ENCODE data around the gene SFT2D1. TPM values are rescaled to one million over a fixed set of nuclear protein-coding genes. Genes with fewer than 3 reads are reported as not detected.

SFT2D1 gene
- total and polyA plus RNA-seq, 9 of the 15 experiments (the other 6 are each of a cell fraction or from before 2014, with no cell fraction given) = 54.4 to 140 (median 74.6) TPM

DNA sequence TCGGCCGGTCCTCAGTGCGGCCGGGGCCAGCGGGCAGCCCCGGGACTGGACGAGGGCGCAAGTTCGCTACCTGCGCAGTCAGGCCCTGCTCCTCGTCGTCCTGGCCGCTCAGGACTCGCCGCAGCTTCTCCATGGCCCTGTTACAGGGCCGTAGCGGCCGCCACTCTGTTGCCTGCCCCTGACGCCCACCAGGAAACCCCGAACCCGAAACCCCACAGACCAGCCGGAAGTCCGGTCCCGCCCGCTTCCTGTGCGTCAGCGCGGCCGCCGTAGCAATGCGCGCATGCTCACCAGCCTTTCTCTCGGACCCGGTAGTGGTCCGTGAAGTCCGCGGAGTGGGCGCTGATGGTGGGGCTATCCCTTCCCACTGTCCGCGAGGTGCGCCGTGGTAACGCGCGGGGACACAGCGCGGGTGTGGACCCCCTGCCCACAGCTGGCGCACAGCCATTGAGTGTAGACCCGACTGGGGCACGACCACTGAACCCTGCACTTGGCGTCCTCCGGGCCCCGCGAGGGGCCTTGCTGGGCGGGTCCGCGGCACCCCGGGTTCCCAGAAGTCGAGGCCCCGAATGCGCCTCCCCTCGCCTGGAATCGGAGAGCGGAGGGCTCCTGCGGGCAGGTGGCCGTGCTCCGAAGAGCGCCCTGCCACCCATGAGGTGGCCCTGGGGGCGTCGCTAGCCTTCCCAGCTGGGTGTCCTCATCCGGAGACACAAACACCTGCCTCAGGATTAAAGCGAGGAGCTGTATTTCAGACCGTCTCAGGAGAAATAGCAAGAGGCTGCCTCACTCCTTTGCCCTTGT lies at the start of gene SFT2D1 (continued):
- TF ChIP-seq ARHGAP35 (IDR thresholded peaks at IDR 0.05; ENCODE audit: partially characterized antibody) = no peak
- TF ChIP-seq SIRT6 (IDR thresholded peaks at IDR 0.05; ENCODE audit: low read depth, low read length) = no peak
- TF ChIP-seq KAT8 (IDR thresholded peaks at IDR 0.05; ENCODE audit: low read depth) = no peak
- no peak for TF ChIP-seq MEF2A (IDR thresholded peaks at IDR 0.05; ENCODE audit: control insufficient read depth, low read depth, low read length)
- no peak for TF ChIP-seq RAD21 (CRISPR knock-in tag; conservative IDR thresholded peaks at IDR 0.05 in 1 of 2, IDR thresholded peaks at IDR 0.05 in 1 of 2)
- TF ChIP-seq PCBP1 (IDR thresholded peaks at IDR 0.05; ENCODE audit: low read depth, low read length, poor library complexity, severe bottlenecking) = peak; percentile 36
- no peak for TF ChIP-seq PHF21A (IDR thresholded peaks at IDR 0.05; ENCODE audit: borderline replicate concordance, low read depth)
- TF ChIP-seq HEY1 (CRISPR knock-in tag; IDR thresholded peaks at IDR 0.05; ENCODE audit: borderline replicate concordance) = no peak
- 0 out of 2 replicates have a peak, but pooled peaks have one; percentile 21 for TF ChIP-seq ZNF24 (IDR thresholded peaks at IDR 0.05)
- peak; percentile 96 for TF ChIP-seq NR1H2 (CRISPR knock-in tag; IDR thresholded peaks at IDR 0.05)
- TF ChIP-seq, protein P1, sequence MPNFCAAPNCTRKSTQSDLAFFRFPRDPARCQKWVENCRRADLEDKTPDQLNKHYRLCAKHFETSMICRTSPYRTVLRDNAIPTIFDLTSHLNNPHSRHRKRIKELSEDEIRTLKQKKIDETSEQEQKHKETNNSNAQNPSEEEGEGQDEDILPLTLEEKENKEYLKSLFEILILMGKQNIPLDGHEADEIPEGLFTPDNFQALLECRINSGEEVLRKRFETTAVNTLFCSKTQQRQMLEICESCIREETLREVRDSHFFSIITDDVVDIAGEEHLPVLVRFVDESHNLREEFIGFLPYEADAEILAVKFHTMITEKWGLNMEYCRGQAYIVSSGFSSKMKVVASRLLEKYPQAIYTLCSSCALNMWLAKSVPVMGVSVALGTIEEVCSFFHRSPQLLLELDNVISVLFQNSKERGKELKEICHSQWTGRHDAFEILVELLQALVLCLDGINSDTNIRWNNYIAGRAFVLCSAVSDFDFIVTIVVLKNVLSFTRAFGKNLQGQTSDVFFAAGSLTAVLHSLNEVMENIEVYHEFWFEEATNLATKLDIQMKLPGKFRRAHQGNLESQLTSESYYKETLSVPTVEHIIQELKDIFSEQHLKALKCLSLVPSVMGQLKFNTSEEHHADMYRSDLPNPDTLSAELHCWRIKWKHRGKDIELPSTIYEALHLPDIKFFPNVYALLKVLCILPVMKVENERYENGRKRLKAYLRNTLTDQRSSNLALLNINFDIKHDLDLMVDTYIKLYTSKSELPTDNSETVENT (CRISPR knock-in tag; IDR thresholded peaks at IDR 0.05) = peak; percentile 73
- TF ChIP-seq ZNF165 (CRISPR knock-in tag; IDR thresholded peaks at IDR 0.05; ENCODE audit: borderline replicate concordance) = no peak
- peak; percentile 8 to 57; a peak in 1 of 4 replicates for TF ChIP-seq NONO (IDR thresholded peaks at IDR 0.05; ENCODE audit: low read depth in 2 of 2, low read length in 1 of 2)
- TF ChIP-seq BCL6 (CRISPR knock-in tag; IDR thresholded peaks at IDR 0.05) = no peak
- TF ChIP-seq, protein P2, sequence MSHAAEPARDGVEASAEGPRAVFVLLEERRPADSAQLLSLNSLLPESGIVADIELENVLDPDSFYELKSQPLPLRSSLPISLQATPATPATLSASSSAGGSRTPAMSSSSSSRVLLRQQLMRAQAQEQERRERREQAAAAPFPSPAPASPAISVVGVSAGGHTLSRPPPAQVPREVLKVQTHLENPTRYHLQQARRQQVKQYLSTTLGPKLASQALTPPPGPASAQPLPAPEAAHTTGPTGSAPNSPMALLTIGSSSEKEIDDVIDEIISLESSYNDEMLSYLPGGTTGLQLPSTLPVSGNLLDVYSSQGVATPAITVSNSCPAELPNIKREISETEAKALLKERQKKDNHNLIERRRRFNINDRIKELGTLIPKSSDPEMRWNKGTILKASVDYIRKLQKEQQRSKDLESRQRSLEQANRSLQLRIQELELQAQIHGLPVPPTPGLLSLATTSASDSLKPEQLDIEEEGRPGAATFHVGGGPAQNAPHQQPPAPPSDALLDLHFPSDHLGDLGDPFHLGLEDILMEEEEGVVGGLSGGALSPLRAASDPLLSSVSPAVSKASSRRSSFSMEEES (CRISPR knock-in tag; IDR thresholded peaks at IDR 0.05) = no peak
- TF ChIP-seq BRD9 (IDR thresholded peaks at IDR 0.05; ENCODE audit: low read depth, partially characterized antibody) = no peak
- no peak for TF ChIP-seq KLF6 (CRISPR knock-in tag; IDR thresholded peaks at IDR 0.05; ENCODE audit: borderline replicate concordance)
- no peak for TF ChIP-seq NBN (IDR thresholded peaks at IDR 0.05; ENCODE audit: low read depth)
- peak; percentile 96 for TF ChIP-seq FOXK1 (CRISPR knock-in tag; IDR thresholded peaks at IDR 0.05; ENCODE audit: borderline replicate concordance)
- TF ChIP-seq EHMT2 (IDR thresholded peaks at IDR 0.05) = no peak
- peak; percentile 93 to 94 for TF ChIP-seq NRF1 (conservative IDR thresholded peaks at IDR 0.05 in 1 of 2, IDR thresholded peaks at IDR 0.05 in 1 of 2)
- TF ChIP-seq NR2C2 (CRISPR knock-in tag; IDR thresholded peaks at IDR 0.05) = peak; percentile 80; the same call in 1 of the 2 replicates
- peak; percentile 71; the same call in 1 of the 2 replicates for TF ChIP-seq NR2C2 (tag; IDR thresholded peaks at IDR 0.05)
- TF ChIP-seq SAFB2 (IDR thresholded peaks at IDR 0.05; ENCODE audit: borderline replicate concordance, low read depth, low read length, severe bottlenecking) = no peak
- no peak for TF ChIP-seq RBM22 (IDR thresholded peaks at IDR 0.05; ENCODE audit: low read depth, low read length, poor library complexity, severe bottlenecking)
- TF ChIP-seq SMAD2 (IDR thresholded peaks at IDR 0.05; ENCODE audit: low read depth, low read length) = no peak
